ENCODE measurements around the gene CCDC157. TPM values are rescaled to one million over a fixed set of nuclear protein-coding genes. Genes with fewer than 3 reads are reported as not detected.

The CCDC157 gene
- total RNA-seq, 1 experiment from 2014 or later: 3.5 TPM

DNA sequence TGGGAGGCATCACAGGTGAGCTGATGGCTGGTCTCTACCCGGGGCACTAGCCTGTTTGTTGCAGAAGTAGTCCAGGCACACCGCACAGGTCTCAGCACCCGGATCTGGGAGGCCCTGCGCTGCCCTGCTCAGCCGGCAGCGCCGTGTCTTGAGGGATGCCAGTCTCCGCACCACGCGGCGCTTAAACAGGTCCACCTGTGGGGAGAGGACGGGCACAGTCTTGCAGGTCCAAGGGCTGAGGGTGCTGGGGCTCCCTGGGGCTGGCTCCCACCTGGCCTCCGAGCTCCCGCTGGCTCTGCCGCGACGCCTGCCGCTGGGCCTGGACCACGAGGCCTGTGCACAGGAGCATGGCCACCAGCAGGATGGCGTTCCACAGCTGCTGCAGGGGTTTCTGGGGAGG is 23.2 kb downstream of the CCDC157 start:
- H3K4me1 ChIP-seq (ENCODE audit: insufficient read depth, low read length): no peaks in the 10 kb centered on the region
- H3K27me3 ChIP-seq (ENCODE audit: low read length): no peaks in the 10 kb centered on the region
- H4K20me1 ChIP-seq (ENCODE audit: low read length): no peaks in the 10 kb centered on the region
- H3K9ac ChIP-seq (ENCODE audit: low read length): no peak overlapping the region
- ChIA-PET POLR2A (ENCODE audit: unreplicated experiment) (no interaction called here), CTCF (no interaction called here)
- no peak for ATAC-seq
- no peaks in the 10 kb centered on the region for H3K79me2 ChIP-seq (ENCODE audit: low read length)
- no TSS peak for BruUV-seq (replicated peaks)
- no peak for DNase-seq
- no peaks in the 10 kb centered on the region for H3K9me3 ChIP-seq (ENCODE audit: low read length)
- no peak overlapping the region for H3K27ac ChIP-seq (ENCODE audit: low read length)
- intact Hi-C loops (cut with micrococcal nuclease): no loop called here
- no peak overlapping the region for H2AFZ ChIP-seq (ENCODE audit: low read length)
- TF ChIP-seq EZH2phosphoT487 (IDR thresholded peaks at IDR 0.05; ENCODE audit: borderline replicate concordance, low read length) (no peak), CTCF (conservative IDR thresholded peaks at IDR 0.05; ENCODE audit: low read depth, low read length) (no peak), EZH2 (IDR thresholded peaks at IDR 0.05; ENCODE audit: low read length, unreplicated experiment) (no peak)
- H3K9me2 ChIP-seq (replicated peaks; ENCODE audit: low read length): no peaks in the 10 kb centered on the region
- no peak overlapping the region for H3K4me3 ChIP-seq (ENCODE audit: low read length)
- no peaks in the 10 kb centered on the region for H3K36me3 ChIP-seq (ENCODE audit: low read depth, low read length)
- H3K4me2 ChIP-seq (ENCODE audit: low read length): no peak overlapping the region
- H3F3A ChIP-seq (ENCODE audit: low read length, unreplicated experiment): no peaks in the 10 kb centered on the region

DNA sequence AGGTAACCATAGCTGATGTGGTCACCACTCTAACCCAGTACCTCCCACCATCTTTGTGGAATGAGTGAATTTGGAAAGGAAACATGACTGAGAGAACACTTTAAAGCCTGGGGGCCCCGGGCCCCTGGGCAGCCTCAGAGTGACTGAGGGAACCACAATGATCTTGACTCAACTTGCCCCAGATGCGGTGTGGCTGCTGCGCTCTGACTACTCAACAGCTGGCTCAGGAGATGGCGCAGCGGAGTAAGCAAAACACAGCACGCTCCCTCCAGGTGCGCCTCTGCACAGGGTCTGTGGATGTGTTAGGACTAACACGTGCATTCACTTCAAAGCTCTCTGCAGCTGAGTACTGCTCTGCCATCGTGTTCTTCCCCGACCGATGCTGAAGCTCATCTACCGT is 24.5 kb downstream of the CCDC157 start:
- no peaks in the 10 kb centered on the region for H3F3A ChIP-seq (ENCODE audit: low read length, unreplicated experiment)
- no peak overlapping the region for H3K4me3 ChIP-seq (ENCODE audit: low read length)
- DNase-seq (no peak), ATAC-seq (no peak)
- no peaks in the 10 kb centered on the region for H3K9me2 ChIP-seq (replicated peaks; ENCODE audit: low read length)
- ChIA-PET POLR2A (ENCODE audit: unreplicated experiment) (no interaction called here), CTCF (interaction anchor here (0.6 kb wide), 1 partner anchor 18 kb away, joined by 4 read pairs; no protein-coding TSS in a partner anchor)
- no peak for TF ChIP-seq EZH2 (IDR thresholded peaks at IDR 0.05; ENCODE audit: low read length, unreplicated experiment)
- TF ChIP-seq EZH2phosphoT487 (IDR thresholded peaks at IDR 0.05; ENCODE audit: borderline replicate concordance, low read length): no peak
- H3K27me3 ChIP-seq (ENCODE audit: low read length): no peaks in the 10 kb centered on the region
- H3K36me3 ChIP-seq (ENCODE audit: low read depth, low read length): no peaks in the 10 kb centered on the region
- no peak overlapping the region for H2AFZ ChIP-seq (ENCODE audit: low read length)
- no TSS peak for BruUV-seq (replicated peaks)
- H3K9ac ChIP-seq (ENCODE audit: low read length): no peak overlapping the region
- H3K4me2 ChIP-seq (ENCODE audit: low read length): no peak overlapping the region
- no peaks in the 10 kb centered on the region for H3K79me2 ChIP-seq (ENCODE audit: low read length)
- intact Hi-C loops (cut with micrococcal nuclease): no loop called here
- H3K9me3 ChIP-seq (ENCODE audit: low read length): no peaks in the 10 kb centered on the region
- no peaks in the 10 kb centered on the region for H4K20me1 ChIP-seq (ENCODE audit: low read length)
- peaks cover 2% of the 10 kb centered on the region; the same call in 1 of the 2 replicates for H3K4me1 ChIP-seq (ENCODE audit: insufficient read depth, low read length)
- no peak overlapping the region for H3K27ac ChIP-seq (ENCODE audit: low read length)

GRCh38 chr22:30382340-30382739 is 25.5 kb downstream of the CCDC157 start:
- ATAC-seq: no peak
- intact Hi-C loops (cut with micrococcal nuclease): no loop called here

More at GRCh38 chr22:30382340-30382739, 25.5 kb downstream of the CCDC157 start:
- H3K27me3 ChIP-seq (ENCODE audit: low read length): no peaks in the 10 kb centered on the region
- H3K4me1 ChIP-seq (ENCODE audit: insufficient read depth, low read length): peaks cover 8% of the 10 kb centered on the region; the same call in 1 of the 2 replicates
- DNase-seq: no peak
- H3K27ac ChIP-seq (ENCODE audit: low read length): no peak overlapping the region
- H3K9me2 ChIP-seq (replicated peaks; ENCODE audit: low read length): no peaks in the 10 kb centered on the region
- TF ChIP-seq CTCF (conservative IDR thresholded peaks at IDR 0.05; ENCODE audit: low read depth, low read length): no peak
- TF ChIP-seq EZH2 (IDR thresholded peaks at IDR 0.05; ENCODE audit: low read length, unreplicated experiment): no peak
- no peak for TF ChIP-seq EZH2phosphoT487 (IDR thresholded peaks at IDR 0.05; ENCODE audit: borderline replicate concordance, low read length)
- H3K9me3 ChIP-seq (ENCODE audit: low read length): no peaks in the 10 kb centered on the region
- no peaks in the 10 kb centered on the region for H3K79me2 ChIP-seq (ENCODE audit: low read length)
- CTCF ChIA-PET: no interaction called here
- H2AFZ ChIP-seq (ENCODE audit: low read length): no peak overlapping the region
- H3K4me2 ChIP-seq (ENCODE audit: low read length): no peak overlapping the region
- no TSS peak for BruUV-seq (replicated peaks)
- H3K36me3 ChIP-seq (ENCODE audit: low read depth, low read length): no peaks in the 10 kb centered on the region
- no peaks in the 10 kb centered on the region for H3F3A ChIP-seq (ENCODE audit: low read length, unreplicated experiment)
- POLR2A ChIA-PET (ENCODE audit: unreplicated experiment): no interaction called here
- no peaks in the 10 kb centered on the region for H4K20me1 ChIP-seq (ENCODE audit: low read length)
- H3K9ac ChIP-seq (ENCODE audit: low read length): no peak overlapping the region
- no peak overlapping the region for H3K4me3 ChIP-seq (ENCODE audit: low read length)

All from PC-3 (cell line).